Tibial nerve (tissue), 4 donors: ENCODE results near the gene SEC61A1.

Source experiments
- EP300 ChIP-seq, 2 donors: sonication (generic); formaldehyde crosslinking; IDR thresholded peaks; one replicate each; pipeline ENCODE4 v1.6.1; 2017; ENCODE audit warnings: antibody characterized with exemption in 2 of 2, mild to moderate bottlenecking in 1 of 2
- POLR2A ChIP-seq, 2 donors: fragments of 450-650 bp; IDR thresholded peaks; one replicate each; pipeline ENCODE4 v1.6.1; 2017; ENCODE audit warnings: antibody characterized with exemption in 2 of 2, mild to moderate bottlenecking in 2 of 2, moderate library complexity in 2 of 2
- TF ChIP-seq, protein P1 (sequence below), 5 experiments: fragments of 200-600 bp in 3 of 5; fragments of 450-650 bp in 2 of 5; sonication (generic) in 3 of 5; IDR thresholded peaks; one replicate each; pipeline ENCODE4 v1.5.1; 2016 to 2019; ENCODE audit warnings: antibody characterized with exemption in 5 of 5, mild to moderate bottlenecking in 3 of 5, moderate library complexity in 2 of 5

DNA sequence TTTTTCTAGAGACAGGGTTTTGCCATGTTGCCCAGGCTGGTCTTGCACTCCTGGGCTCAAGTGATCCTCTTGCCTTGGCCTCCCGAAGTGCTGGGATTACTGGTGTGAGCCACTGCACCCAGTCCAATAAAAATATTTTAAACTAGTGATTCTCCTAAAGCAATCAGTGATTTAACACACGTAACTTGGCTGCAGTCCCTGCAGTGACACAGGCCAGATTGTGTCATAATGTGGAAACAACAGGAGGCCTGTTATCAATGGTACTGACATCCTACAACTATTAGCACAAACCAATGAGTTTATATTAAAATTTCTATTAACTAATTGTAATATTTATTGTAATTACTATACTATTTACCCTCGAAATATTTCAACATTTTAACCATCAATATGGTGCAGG is 1.6 kb upstream of the SEC61A1 start:
- TF ChIP-seq, protein P1, sequence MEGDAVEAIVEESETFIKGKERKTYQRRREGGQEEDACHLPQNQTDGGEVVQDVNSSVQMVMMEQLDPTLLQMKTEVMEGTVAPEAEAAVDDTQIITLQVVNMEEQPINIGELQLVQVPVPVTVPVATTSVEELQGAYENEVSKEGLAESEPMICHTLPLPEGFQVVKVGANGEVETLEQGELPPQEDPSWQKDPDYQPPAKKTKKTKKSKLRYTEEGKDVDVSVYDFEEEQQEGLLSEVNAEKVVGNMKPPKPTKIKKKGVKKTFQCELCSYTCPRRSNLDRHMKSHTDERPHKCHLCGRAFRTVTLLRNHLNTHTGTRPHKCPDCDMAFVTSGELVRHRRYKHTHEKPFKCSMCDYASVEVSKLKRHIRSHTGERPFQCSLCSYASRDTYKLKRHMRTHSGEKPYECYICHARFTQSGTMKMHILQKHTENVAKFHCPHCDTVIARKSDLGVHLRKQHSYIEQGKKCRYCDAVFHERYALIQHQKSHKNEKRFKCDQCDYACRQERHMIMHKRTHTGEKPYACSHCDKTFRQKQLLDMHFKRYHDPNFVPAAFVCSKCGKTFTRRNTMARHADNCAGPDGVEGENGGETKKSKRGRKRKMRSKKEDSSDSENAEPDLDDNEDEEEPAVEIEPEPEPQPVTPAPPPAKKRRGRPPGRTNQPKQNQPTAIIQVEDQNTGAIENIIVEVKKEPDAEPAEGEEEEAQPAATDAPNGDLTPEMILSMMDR (IDR thresholded peaks at IDR 0.05): no peak
- no peak for TF ChIP-seq POLR2A (IDR thresholded peaks at IDR 0.05)
- TF ChIP-seq EP300 (IDR thresholded peaks at IDR 0.05): no peak
